ENCODE results near the gene DLGAP3.

Gene DLGAP3

GRCh38 chr1:34928699-34929496 lies 552 bp downstream of the DLGAP3 start:
- DNase-seq (ENCODE audit: low spot score) = no peak

- no peak for DNase-seq (ENCODE audit: low spot score)
Measured at GRCh38 chr1:34928066-34928696, 1.3 kb downstream of the DLGAP3 start.

GRCh38 chr1:34927316-34927715 lies 2.1 kb downstream of the DLGAP3 start:
- DNase-seq (ENCODE audit: low spot score) = no peak

DNA sequence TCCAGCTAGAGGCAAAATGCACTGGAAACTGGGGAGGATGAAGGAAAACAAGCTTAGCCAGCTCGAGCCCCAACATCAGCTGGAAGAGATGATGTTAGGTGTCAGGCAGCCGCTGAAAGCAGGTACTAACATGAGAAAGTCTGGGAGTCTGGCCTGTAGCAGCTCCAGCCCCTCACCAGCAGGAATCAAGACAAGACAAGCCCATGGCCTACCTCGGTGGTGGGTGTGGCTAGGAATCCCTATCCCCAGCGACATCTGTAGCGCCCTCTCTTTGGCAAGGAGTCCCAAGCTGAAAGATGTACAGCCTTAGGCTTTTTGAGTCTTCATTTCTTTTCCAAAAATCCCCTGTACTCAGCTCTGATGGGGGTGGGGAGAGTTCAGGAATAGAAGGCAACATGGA lies 2.6 kb downstream of the DLGAP3 start:
- DNase-seq (ENCODE audit: low spot score) = no peak

DNA sequence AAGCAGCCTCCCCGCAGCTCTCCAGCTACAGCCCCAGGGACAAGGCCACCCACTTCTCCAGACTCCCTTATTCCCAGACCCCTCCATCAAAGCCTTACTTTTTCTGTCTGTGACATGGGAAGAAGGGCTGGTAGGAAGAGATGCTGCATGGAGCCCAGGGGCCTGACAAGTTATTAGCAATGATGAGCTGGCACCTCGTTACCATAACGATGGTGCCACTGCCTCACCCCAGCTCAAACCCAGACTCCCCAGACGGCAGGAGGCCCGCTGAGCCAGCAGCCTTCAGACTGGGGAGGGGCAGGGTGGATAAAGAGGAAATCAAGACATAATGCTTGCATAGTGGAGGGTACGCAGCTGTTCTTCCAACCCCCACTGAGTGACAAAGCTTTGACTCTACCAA lies 3.3 kb downstream of the DLGAP3 start:
- no peak for DNase-seq (ENCODE audit: low spot score)

- no peak for DNase-seq (ENCODE audit: low spot score)
Measured at GRCh38 chr1:34925730-34926129, 3.7 kb downstream of the DLGAP3 start.

- peak; percentile 46 for DNase-seq (ENCODE audit: low spot score)
Measured at GRCh38 chr1:34924759-34925555, 4.5 kb downstream of the DLGAP3 start.

- no peak for DNase-seq (ENCODE audit: low spot score)
Measured at GRCh38 chr1:34923490-34923889, 6.0 kb downstream of the DLGAP3 start.

- peak; percentile 57 for DNase-seq (ENCODE audit: low spot score)
Measured at GRCh38 chr1:34918977-34919561, 10.4 kb downstream of the DLGAP3 start.

DNA sequence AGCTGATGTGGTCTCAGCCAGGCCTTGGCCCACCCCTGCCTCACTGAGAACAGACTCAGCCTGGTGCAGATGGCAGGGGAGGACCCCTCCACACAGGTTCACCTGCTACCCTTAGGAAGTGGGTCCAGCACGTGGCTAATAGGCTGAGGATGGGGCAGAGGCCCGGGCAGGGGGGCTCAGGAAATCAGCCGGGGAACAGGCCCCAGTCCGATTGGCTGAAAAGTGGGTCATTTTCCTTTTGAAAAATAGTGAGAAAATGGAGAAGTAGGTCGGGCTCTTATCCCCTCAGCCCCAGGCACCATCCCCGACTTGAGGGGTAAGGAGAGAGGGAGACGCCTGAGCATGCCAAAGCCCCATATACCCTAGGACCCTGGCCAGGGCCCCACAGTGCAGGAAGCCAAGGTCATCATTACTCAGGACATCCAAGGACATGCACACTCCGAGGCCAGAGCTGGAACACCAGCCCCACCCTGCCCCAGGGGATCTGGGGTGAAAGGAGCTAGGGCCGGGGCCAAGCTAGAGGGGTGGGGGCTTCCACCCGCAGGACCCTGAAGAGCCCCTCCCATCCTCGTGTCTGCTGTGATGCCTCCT lies 11.0 kb downstream of the DLGAP3 start:
- DNase-seq (ENCODE audit: low spot score) = no peak

- DNase-seq (ENCODE audit: low spot score) = no peak
Measured at GRCh38 chr1:34917017-34917416, 12.4 kb downstream of the DLGAP3 start.

GRCh38 chr1:34916104-34916503 lies 13.3 kb downstream of the DLGAP3 start:
- DNase-seq (ENCODE audit: low spot score) = no peak

- DNase-seq (ENCODE audit: low spot score) = no peak
Measured at GRCh38 chr1:34915521-34915920, 13.9 kb downstream of the DLGAP3 start.

DNA sequence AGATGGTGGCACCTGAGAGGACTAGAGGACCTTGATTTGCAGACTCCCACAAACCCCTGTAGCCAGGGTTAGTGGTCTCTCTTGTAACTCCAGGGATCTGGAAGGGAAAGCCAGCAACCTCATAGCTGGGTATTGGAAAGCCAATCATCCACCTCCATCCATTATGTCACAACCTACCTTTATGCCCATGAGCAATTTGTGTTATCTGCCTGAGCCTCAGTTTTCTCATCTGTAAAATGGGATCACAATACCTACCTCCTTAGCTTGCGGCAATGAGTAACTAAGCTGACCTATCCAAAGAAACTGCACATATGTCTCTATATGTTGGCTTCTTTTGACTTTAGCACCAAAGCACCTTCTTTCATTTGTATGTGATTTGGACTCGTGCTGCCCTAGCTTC lies 14.5 kb downstream of the DLGAP3 start:
- no peak for DNase-seq (ENCODE audit: low spot score)

DNA sequence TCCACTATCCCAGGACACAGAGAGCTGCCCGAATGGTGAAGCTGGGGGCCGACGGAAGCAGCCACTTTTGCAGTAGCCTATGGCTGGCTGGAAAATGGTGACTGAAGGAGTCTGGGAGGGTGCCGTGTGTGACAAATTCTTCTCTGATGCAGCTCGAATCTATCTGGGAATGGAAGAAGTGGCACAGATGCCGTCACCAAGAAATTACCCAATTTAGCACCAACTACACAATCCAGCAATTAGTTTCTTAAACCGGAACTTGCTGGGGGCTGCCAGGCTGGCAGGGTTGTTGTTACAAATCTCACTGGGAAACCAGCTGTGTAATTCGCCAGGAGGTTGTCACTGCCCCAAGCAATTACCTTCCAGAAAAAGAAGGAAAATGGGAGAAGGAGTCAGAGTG lies 18.0 kb downstream of the DLGAP3 start:
- no peak for DNase-seq (ENCODE audit: low spot score)

DNA sequence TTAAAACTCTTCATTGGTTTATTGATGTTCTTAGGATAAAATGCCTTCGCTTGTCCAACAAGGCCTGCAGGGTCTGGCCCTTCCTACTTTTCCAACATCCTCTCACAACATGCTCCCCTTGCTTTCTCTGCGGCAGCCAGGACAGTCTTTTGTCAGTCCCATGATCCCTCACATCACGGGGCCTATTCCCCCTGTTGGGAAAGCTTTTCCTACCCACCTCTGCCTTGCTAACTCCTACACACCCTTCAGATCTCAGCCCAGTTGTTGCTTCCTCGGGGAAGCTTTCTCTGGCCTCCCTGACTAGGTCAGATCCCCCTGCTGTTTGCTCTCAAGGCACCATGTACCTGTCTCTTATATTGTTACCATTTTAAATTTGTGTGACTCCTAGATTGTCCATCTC lies 19.0 kb downstream of the DLGAP3 start:
- DNase-seq (ENCODE audit: low spot score) = no peak

DNA sequence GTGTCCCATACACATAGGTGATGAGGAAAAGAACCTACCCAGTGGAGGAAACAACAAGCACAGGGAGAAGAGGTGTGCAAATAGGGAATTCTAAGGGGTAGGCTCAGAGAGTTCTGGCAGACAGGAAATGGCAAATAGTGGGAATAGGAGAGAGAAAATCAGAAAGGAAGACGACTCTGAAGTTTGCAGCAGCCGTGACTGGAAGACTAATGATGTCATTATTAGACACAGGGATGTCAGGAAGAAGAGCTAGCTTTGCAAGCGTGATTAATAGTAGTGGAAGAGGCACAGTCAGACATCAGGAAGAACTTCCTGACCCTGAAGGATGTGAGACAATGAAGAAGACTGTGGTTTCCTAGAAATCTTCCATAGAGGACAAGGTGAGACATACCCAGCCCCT lies 21.1 kb downstream of the DLGAP3 start:
- no peak for DNase-seq (ENCODE audit: low spot score)

- DNase-seq (ENCODE audit: low spot score) = no peak
Measured at GRCh38 chr1:34907487-34908090, 21.9 kb downstream of the DLGAP3 start.

- DNase-seq (ENCODE audit: low spot score) = no peak
Measured at GRCh38 chr1:34906756-34907155, 22.7 kb downstream of the DLGAP3 start.

GRCh38 chr1:34906222-34906621 lies 23.2 kb downstream of the DLGAP3 start:
- DNase-seq (ENCODE audit: low spot score) = no peak

DNA sequence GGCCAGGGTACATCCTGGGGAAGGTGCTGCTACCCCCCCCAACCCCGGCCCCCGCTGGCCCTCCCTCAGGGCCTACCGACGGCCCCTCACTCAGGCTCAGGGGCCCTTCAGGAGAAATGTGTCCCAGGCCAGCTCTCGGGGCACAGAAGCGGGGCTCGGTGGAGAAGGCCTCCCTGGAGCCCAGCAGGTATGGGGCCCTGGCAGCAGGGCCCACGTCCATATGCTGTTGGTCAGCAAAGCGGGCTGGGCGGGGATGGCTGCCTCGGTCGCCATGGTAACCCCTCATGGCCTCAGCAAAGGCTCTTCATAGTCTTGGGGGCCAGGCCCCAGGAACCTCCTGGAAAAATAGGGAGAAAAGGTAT lies 24.4 kb downstream of the DLGAP3 start:
- DNase-seq (ENCODE audit: low spot score) = no peak

Data from germinal center (tissue), 1 donor.